HCT116 (cell line): ENCODE measurements around the gene DCTN5. TPM values are rescaled to one million over a fixed set of nuclear protein-coding genes. Genes with fewer than 3 reads are reported as not detected.

Experiments used
- ATAC-seq: fragments of 200-7000 bp; cut with Tn5 transposase; 2 replicates; pipeline ENCODE4 v1.9.1; 2020; ENCODE audit warnings: mild to moderate bottlenecking, moderate library complexity
- BruUV-seq: library from RNA; stranded (reverse); fragments of 400-500 nt; replicated peaks from 2 replicates; lab custom pipeline; 2021; lab: Mats Ljungman, UMichigan
- CTCF ChIA-PET: fragments of 300-600 bp; sonication (Branson Sonifier 250); formaldehyde crosslinking; loops from one replicate; lab custom pipeline; 2021; ENCODE audit warnings: antibody characterized with exemption; lab: Charles Lee
- POLR2A ChIA-PET: fragments of 300-600, 350-600 bp; sonication (Branson Sonifier 250); formaldehyde crosslinking; loops from one replicate; lab custom pipeline; 2021; ENCODE audit warnings: antibody characterized with exemption; lab: Charles Lee
- RAD21 ChIA-PET, 2 experiments: fragments of 300-600 bp; sonication (Branson Sonifier 250); formaldehyde crosslinking; loops; one replicate each; lab custom pipeline; 2023; ENCODE audit warnings: low total read pairs in 2 of 2; ENCODE audit not compliant: uncharacterized antibody in 2 of 2, unreplicated experiment in 2 of 2, low non-redundant PET in 1 of 2; lab: Charles Lee
- DNase-seq: peaks from one replicate; pipeline ENCODE4 v3.0.0-alpha.2; 2010; ENCODE audit warnings: low read depth, low spot score
- H2AFZ ChIP-seq: fragments of 200-600 bp; shearing (Covaris generic), sonication (generic); 2 replicates; pipeline ENCODE4 v1.6.1; 2017; ENCODE audit warnings: low read depth, mixed run types, mixed read lengths, antibody characterized with exemption, low read length; ENCODE audit not compliant: poor library complexity, severe bottlenecking
- H3K27ac ChIP-seq: 2 replicates; pipeline ENCODE4 v1.5.1; 2012; ENCODE audit warnings: low read depth, low read length
- H3K27me3 ChIP-seq: fragments of 200-600 bp; sonication (generic); 2 replicates; pipeline ENCODE4 v1.6.1; 2016; ENCODE audit warnings: mixed run types, low read length, mixed read lengths; ENCODE audit not compliant: insufficient read depth
- H3K36me3 ChIP-seq, 2 experiments: fragments of 200-500 bp in 1 of 2; fragments of 200-600 bp in 1 of 2; sonication (Bioruptor generic) in 1 of 2; sonication (generic) in 1 of 2; 2 replicates each; pipeline versions ENCODE4 v1.5.1 to v1.6.1; 2014 to 2016; ENCODE audit warnings: low read length in 2 of 2, inconsistent platforms in 1 of 2, mixed read lengths in 1 of 2, mixed run types in 1 of 2; ENCODE audit not compliant: insufficient read depth in 2 of 2, control insufficient read depth in 1 of 2
- H3K4me1 ChIP-seq, 2 experiments: fragments of 200-600 bp in 1 of 2; sonication (generic) in 1 of 2; 2 replicates each; pipeline versions ENCODE4 v1.5.1 to v1.6.1; 2012 to 2017; ENCODE audit warnings: low read length in 2 of 2, inconsistent platforms in 1 of 2, mild to moderate bottlenecking in 1 of 2, mixed read lengths in 1 of 2, mixed run types in 1 of 2, moderate library complexity in 1 of 2; ENCODE audit not compliant: insufficient read depth in 2 of 2, control insufficient read depth in 1 of 2
- H3K4me2 ChIP-seq: fragments of 200-600 bp; sonication (generic); 2 replicates; pipeline ENCODE4 v1.6.1; 2017; ENCODE audit warnings: mixed run types, low read length, mixed read lengths
- H3K4me3 ChIP-seq, 2 experiments: fragments of 200-600 bp in 1 of 2; sonication (generic) in 1 of 2; replicated peaks in 1 of 2; 2 replicates each; pipeline ENCODE4 v1.5.1; 2011 to 2016; ENCODE audit warnings: low read length in 2 of 2, control low read depth in 1 of 2, low read depth in 1 of 2, mild to moderate bottlenecking in 1 of 2, mixed read lengths in 1 of 2, mixed run types in 1 of 2
- H3K79me2 ChIP-seq: fragments of 200-600 bp; sonication (generic); 2 replicates; pipeline ENCODE4 v1.6.1; 2017; ENCODE audit warnings: mild to moderate bottlenecking, mixed run types, low read length, moderate library complexity, mixed read lengths; ENCODE audit not compliant: insufficient read depth
- H3K9ac ChIP-seq: fragments of 200-600 bp; sonication (generic); 2 replicates; pipeline ENCODE4 v1.6.1; 2016; ENCODE audit warnings: low read length, mixed read lengths
- H3K9me2 ChIP-seq: fragments of 200-600 bp; sonication (generic), shearing (Covaris generic); 2 replicates; pipeline ENCODE4 v1.6.1; 2017; ENCODE audit warnings: mixed run types, mild to moderate bottlenecking, moderate library complexity; ENCODE audit not compliant: insufficient read depth
- H3K9me3 ChIP-seq, 2 experiments: fragments of 200-500 bp in 1 of 2; fragments of 200-600 bp in 1 of 2; sonication (Bioruptor generic) in 1 of 2; sonication (generic) in 1 of 2; 2 replicates each; pipeline ENCODE4 v1.6.1; 2014 to 2017; ENCODE audit warnings: low read length in 2 of 2, mixed read lengths in 2 of 2, inconsistent platforms in 1 of 2, low read depth in 1 of 2, mild to moderate bottlenecking in 1 of 2, mixed run types in 1 of 2, moderate library complexity in 1 of 2; ENCODE audit not compliant: control insufficient read depth in 1 of 2, insufficient read depth in 1 of 2
- H4K20me1 ChIP-seq: fragments of 200-600 bp; sonication (generic), shearing (Covaris generic); 2 replicates; pipeline ENCODE4 v1.6.1; 2017; ENCODE audit warnings: mixed run types, mild to moderate bottlenecking, moderate library complexity; ENCODE audit not compliant: insufficient read depth
- CTCF ChIP-seq, 3 experiments: fragments of 200-600 bp in 1 of 3; sonication (generic) in 1 of 3; IDR thresholded peaks in 2 of 3; conservative IDR thresholded peaks in 1 of 3; 2 replicates each; pipeline ENCODE4 v1.5.1; 2012 to 2017; ENCODE audit warnings: low read depth in 2 of 3, low read length in 2 of 3, antibody characterized with exemption in 1 of 3, borderline replicate concordance in 1 of 3, control low read depth in 1 of 3, mild to moderate bottlenecking in 1 of 3, mixed read lengths in 1 of 3, mixed run types in 1 of 3, moderate library complexity in 1 of 3; ENCODE audit not compliant: insufficient read depth in 1 of 3
- ELF1 ChIP-seq: IDR thresholded peaks from 2 replicates; pipeline ENCODE4 v1.6.1; 2012; ENCODE audit warnings: low read depth, borderline replicate concordance
- MAX ChIP-seq: IDR thresholded peaks from 2 replicates; pipeline ENCODE4 v1.6.1; 2012
- SP1 ChIP-seq: IDR thresholded peaks from 2 replicates; pipeline ENCODE4 v1.6.1; 2012; ENCODE audit warnings: low read depth
- YY1 ChIP-seq: IDR thresholded peaks from 2 replicates; pipeline ENCODE4 v1.6.1; 2011; ENCODE audit warnings: low read length, low read depth, moderate library complexity, mild to moderate bottlenecking; ENCODE audit not compliant: insufficient replicate concordance; ENCODE audit errors: extremely low read depth
- ZNF274 ChIP-seq: fragments of 200-500 bp; sonication (Bioruptor generic); IDR thresholded peaks from 2 replicates; pipeline ENCODE4 v1.6.1; 2014; ENCODE audit warnings: mild to moderate bottlenecking, low read depth, low read length, inconsistent platforms
- intact Hi-C: fragments of 100-400 bp; cut with micrococcal nuclease; formaldehyde crosslinking; loops from 2 replicates; pipeline ENCODE4 v1.10.0; 2022
- total RNA-seq: library from RNA; stranded (reverse); gene quantifications from one replicate; pipeline ENCODE4 v1.2.1, GENCODE V29; 2021; ENCODE audit not compliant: unreplicated experiment
- TF ChIP-seq, protein P1 (sequence below): IDR thresholded peaks from 2 replicates; pipeline ENCODE4 v1.6.1; 2012; ENCODE audit warnings: low read depth
- TF ChIP-seq, protein P2 (sequence below): IDR thresholded peaks from 2 replicates; pipeline ENCODE4 v1.6.1; 2011; ENCODE audit warnings: mild to moderate bottlenecking, low read length, moderate library complexity; ENCODE audit not compliant: insufficient replicate concordance; ENCODE audit errors: extremely low read depth

Gene DCTN5
- total RNA-seq, 1 experiment from 2014 or later: 42.9 TPM

GRCh38 chr16:23682181-23682580, 40.9 kb downstream of the DCTN5 start:
- intact Hi-C loops: no loop called here
- ChIA-PET RAD21 (no interaction called here), CTCF (no interaction called here), POLR2A (no interaction called here)
- no peak overlapping the region for H3K4me2 ChIP-seq
- no peak overlapping the region for H2AFZ ChIP-seq
- H3K27me3 ChIP-seq: no peaks in the 10 kb centered on the region
- H3K9me3 ChIP-seq: no peaks in the 10 kb centered on the region
- DNase-seq (no peak), ATAC-seq (no peak)
- H3K36me3 ChIP-seq: peaks cover 56 to 59% of the 10 kb centered on the region in 2 experiments
- no peak overlapping the region for H3K27ac ChIP-seq
- peaks cover 7 to 21% of the 10 kb centered on the region in 2 experiments; a peak in 3 of 4 replicates for H3K4me1 ChIP-seq
- H3K79me2 ChIP-seq: peaks cover 83% of the 10 kb centered on the region
- H3K9me2 ChIP-seq: no peaks in the 10 kb centered on the region
- TF ChIP-seq CTCF (IDR thresholded peaks at IDR 0.05 in 2 of 3, conservative IDR thresholded peaks at IDR 0.05 in 1 of 3; ENCODE audit: borderline replicate concordance in 1 of 3, insufficient read depth in 1 of 3, low read depth in 2 of 3, low read length in 2 of 3) (no peak), SP1 (no peak), YY1 (no peak), ZNF274 (no peak), ELF1 (no peak), MAX (no peak)
- TF ChIP-seq, protein P1, sequence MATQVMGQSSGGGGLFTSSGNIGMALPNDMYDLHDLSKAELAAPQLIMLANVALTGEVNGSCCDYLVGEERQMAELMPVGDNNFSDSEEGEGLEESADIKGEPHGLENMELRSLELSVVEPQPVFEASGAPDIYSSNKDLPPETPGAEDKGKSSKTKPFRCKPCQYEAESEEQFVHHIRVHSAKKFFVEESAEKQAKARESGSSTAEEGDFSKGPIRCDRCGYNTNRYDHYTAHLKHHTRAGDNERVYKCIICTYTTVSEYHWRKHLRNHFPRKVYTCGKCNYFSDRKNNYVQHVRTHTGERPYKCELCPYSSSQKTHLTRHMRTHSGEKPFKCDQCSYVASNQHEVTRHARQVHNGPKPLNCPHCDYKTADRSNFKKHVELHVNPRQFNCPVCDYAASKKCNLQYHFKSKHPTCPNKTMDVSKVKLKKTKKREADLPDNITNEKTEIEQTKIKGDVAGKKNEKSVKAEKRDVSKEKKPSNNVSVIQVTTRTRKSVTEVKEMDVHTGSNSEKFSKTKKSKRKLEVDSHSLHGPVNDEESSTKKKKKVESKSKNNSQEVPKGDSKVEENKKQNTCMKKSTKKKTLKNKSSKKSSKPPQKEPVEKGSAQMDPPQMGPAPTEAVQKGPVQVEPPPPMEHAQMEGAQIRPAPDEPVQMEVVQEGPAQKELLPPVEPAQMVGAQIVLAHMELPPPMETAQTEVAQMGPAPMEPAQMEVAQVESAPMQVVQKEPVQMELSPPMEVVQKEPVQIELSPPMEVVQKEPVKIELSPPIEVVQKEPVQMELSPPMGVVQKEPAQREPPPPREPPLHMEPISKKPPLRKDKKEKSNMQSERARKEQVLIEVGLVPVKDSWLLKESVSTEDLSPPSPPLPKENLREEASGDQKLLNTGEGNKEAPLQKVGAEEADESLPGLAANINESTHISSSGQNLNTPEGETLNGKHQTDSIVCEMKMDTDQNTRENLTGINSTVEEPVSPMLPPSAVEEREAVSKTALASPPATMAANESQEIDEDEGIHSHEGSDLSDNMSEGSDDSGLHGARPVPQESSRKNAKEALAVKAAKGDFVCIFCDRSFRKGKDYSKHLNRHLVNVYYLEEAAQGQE: no peak
- TF ChIP-seq, protein P2, sequence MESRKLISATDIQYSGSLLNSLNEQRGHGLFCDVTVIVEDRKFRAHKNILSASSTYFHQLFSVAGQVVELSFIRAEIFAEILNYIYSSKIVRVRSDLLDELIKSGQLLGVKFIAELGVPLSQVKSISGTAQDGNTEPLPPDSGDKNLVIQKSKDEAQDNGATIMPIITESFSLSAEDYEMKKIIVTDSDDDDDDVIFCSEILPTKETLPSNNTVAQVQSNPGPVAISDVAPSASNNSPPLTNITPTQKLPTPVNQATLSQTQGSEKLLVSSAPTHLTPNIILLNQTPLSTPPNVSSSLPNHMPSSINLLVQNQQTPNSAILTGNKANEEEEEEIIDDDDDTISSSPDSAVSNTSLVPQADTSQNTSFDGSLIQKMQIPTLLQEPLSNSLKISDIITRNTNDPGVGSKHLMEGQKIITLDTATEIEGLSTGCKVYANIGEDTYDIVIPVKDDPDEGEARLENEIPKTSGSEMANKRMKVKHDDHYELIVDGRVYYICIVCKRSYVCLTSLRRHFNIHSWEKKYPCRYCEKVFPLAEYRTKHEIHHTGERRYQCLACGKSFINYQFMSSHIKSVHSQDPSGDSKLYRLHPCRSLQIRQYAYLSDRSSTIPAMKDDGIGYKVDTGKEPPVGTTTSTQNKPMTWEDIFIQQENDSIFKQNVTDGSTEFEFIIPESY: no peak
- peaks cover 6% of the 10 kb centered on the region; the same call in 1 of the 2 replicates for H4K20me1 ChIP-seq
- H3K4me3 ChIP-seq: no peak overlapping the region
- H3K9ac ChIP-seq: no peak overlapping the region
- no TSS peak for BruUV-seq
